Measurements from ENCODE around the gene SCGB1A1. TPM values are rescaled to one million over a fixed set of nuclear protein-coding genes. Genes with fewer than 3 reads are reported as not detected.
A peak's percentile ranks its signal among the peaks of the same experiment; 100 is the strongest.

Gene SCGB1A1
- total and polyA plus RNA-seq, 2 of the 13 experiments (the other 11 are each of a cell fraction or from before 2014, with no cell fraction given): not detected

DNA sequence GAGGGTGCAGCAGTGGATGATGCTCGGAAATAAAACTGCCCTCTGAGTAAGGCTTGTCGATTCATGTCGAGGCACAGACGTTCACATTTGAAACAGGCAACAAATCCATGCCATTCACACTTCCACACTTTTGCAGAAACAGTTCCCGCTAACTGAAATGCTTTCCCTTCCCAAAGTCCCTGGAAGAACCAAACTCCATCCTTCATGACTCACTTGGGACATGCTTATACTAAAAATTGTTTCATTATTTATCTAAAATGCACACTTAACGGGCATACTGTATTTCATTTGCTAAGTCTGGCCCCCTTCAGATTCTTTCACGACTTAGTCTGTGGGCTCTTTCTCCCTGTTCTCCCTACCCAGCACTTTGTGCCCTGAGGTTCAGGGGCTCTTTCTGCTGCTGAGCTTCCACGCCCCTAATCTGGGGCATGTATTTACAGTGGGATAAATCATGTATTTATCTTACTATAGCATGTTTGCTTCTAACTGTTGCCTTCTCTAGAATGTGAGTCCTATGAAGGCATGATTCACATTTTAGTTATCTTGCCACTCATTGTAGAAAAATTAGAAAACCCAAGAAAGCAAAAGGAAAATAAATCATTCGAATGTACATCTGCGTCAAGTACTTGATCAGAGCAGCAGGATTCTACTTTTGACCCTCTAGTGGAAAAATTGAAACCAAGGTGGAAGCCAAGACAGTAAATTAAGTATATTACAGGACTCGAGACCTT is 12.5 kb downstream of the SCGB1A1 start:
- DNase-seq (ENCODE audit: low spot score): no peak
- in situ Hi-C loops (cut with HindIII; ENCODE audit: extremely low pct_ligation_motif_present, low pct_unique_long_range_greater_than_20kb): no loop called here

DNA sequence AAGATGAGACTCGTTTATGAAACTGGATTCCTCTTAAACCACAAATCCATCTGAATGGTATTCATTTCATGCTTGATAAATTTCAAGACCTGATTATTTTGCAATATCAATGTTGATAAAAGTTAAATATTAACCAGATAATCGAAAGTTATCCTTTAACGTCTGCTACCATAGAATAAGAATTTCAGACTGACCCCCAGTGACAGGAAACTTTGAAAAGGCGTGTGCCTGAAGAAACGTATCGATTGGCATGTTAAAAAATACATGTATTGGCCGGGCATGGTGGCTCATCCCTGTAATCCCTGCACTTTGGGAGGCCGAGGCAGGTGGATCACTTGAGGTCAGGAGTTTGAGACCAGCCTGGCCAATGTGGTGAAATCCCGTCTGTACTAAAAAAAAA is 13.9 kb downstream of the SCGB1A1 start:
- Histone ChIP-seq H2AFZ (ENCODE audit: low read length) (no peak overlapping the region), H3K4me1 (ENCODE audit: insufficient read depth, low read length) (peaks cover 73% of the 10 kb centered on the region), H3K27ac (ENCODE audit: extremely low read length, insufficient read depth, low read length) (peak overlapping the region; percentile 23), H3K4me2 (ENCODE audit: low read depth, low read length) (peak overlapping the region; percentile 44; the same call in 1 of the 2 replicates), H3K9me3 (ENCODE audit: low read length) (no peaks in the 10 kb centered on the region), H3K79me2 (ENCODE audit: insufficient read depth, low read length) (no peaks in the 10 kb centered on the region), H3K9ac (ENCODE audit: insufficient read depth, low read depth, low read length) (no peak overlapping the region), H3K27me3 (ENCODE audit: control insufficient read depth in 1 of 2, insufficient read depth in 2 of 2, low read length in 2 of 2) (no peaks in the 10 kb centered on the region), H3K36me3 (replicated peaks in 1 of 2; ENCODE audit: control insufficient read depth in 1 of 2, insufficient read depth in 2 of 2, low read length in 2 of 2) (no peaks in the 10 kb centered on the region), H4K20me1 (ENCODE audit: insufficient read depth, low read length) (no peaks in the 10 kb centered on the region), H3K4me3 (replicated peaks in 1 of 3; ENCODE audit: insufficient read depth in 1 of 3, low read depth in 2 of 3, low read length in 3 of 3) (peak overlapping the region in 1 of 3 experiments; percentile 4; a peak in 2 of 6 replicates)
- FAIRE-seq: peak; percentile 26
- CTCF ChIA-PET (ENCODE audit: low intra/inter-chr PET ratio, low total read pairs): no interaction called here
- intact Hi-C loops (cut with micrococcal nuclease; ENCODE audit: unreplicated experiment) (loop anchor here (2.0 kb wide), 1 partner anchor 76 kb away; no protein-coding TSS in a partner anchor), in situ Hi-C loops (cut with HindIII; ENCODE audit: extremely low pct_ligation_motif_present, low pct_unique_long_range_greater_than_20kb) (no loop called here)
- DNase-seq (ENCODE audit: low spot score): peak; percentile 71
- peak; percentile 72 for ATAC-seq
- no TSS peak for BruUV-seq (replicated peaks)
- POLR2A ChIA-PET: interaction anchor here (0.6 to 1.5 kb wide), 2 partner anchors 114 to 119 kb away, joined by 3 to 5 read pairs; partner anchors contain the start of gene AHNAK
- WGBS (ENCODE audit: low lambda C conversion rate): 2% methylated on average over 9 of the region's 9 CpGs
- TF ChIP-seq ONECUT2 (CRISPR knock-in tag; IDR thresholded peaks at IDR 0.05) (peak; percentile 94), XBP1 (CRISPR knock-in tag; IDR thresholded peaks at IDR 0.05) (no peak), SMARCE1 (IDR thresholded peaks at IDR 0.05; ENCODE audit: borderline replicate concordance) (no peak), ZMYM3 (CRISPR knock-in tag; IDR thresholded peaks at IDR 0.05) (peak; percentile 70; the same call in 1 of the 2 replicates), ZNF598 (CRISPR knock-in tag; IDR thresholded peaks at IDR 0.05; ENCODE audit: borderline replicate concordance) (no peak), ZNF713 (CRISPR knock-in tag; IDR thresholded peaks at IDR 0.05) (no peak), ARNT (IDR thresholded peaks at IDR 0.05) (no peak), ZNF761 (CRISPR knock-in tag; conservative IDR thresholded peaks at IDR 0.05) (no peak), NFIC (IDR thresholded peaks at IDR 0.05; ENCODE audit: low read length) (0 out of 2 replicates have a peak, but pooled peaks have one; percentile 41), SP1 (IDR thresholded peaks at IDR 0.05) (no peak), SP1 (CRISPR knock-in tag; IDR thresholded peaks at IDR 0.05) (no peak), RCOR2 (CRISPR knock-in tag; IDR thresholded peaks at IDR 0.05) (peak; percentile 67; the same call in 1 of the 2 replicates), CAMTA2 (CRISPR knock-in tag; IDR thresholded peaks at IDR 0.05; ENCODE audit: borderline replicate concordance) (no peak), TEAD3 (CRISPR knock-in tag; optimal IDR thresholded peaks at IDR 0.05; ENCODE audit: borderline replicate concordance) (no peak)
- TF ChIP-seq, protein P1, sequence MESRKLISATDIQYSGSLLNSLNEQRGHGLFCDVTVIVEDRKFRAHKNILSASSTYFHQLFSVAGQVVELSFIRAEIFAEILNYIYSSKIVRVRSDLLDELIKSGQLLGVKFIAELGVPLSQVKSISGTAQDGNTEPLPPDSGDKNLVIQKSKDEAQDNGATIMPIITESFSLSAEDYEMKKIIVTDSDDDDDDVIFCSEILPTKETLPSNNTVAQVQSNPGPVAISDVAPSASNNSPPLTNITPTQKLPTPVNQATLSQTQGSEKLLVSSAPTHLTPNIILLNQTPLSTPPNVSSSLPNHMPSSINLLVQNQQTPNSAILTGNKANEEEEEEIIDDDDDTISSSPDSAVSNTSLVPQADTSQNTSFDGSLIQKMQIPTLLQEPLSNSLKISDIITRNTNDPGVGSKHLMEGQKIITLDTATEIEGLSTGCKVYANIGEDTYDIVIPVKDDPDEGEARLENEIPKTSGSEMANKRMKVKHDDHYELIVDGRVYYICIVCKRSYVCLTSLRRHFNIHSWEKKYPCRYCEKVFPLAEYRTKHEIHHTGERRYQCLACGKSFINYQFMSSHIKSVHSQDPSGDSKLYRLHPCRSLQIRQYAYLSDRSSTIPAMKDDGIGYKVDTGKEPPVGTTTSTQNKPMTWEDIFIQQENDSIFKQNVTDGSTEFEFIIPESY (CRISPR knock-in tag; IDR thresholded peaks at IDR 0.05): no peak
- TF ChIP-seq, protein P2, sequence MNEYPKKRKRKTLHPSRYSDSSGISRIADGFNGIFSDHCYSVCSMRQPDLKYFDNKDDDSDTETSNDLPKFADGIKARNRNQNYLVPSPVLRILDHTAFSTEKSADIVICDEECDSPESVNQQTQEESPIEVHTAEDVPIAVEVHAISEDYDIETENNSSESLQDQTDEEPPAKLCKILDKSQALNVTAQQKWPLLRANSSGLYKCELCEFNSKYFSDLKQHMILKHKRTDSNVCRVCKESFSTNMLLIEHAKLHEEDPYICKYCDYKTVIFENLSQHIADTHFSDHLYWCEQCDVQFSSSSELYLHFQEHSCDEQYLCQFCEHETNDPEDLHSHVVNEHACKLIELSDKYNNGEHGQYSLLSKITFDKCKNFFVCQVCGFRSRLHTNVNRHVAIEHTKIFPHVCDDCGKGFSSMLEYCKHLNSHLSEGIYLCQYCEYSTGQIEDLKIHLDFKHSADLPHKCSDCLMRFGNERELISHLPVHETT (CRISPR knock-in tag; conservative IDR thresholded peaks at IDR 0.05): no peak

More for the DNA sequence above, 12.5 kb downstream of the SCGB1A1 start:
- no peaks in the 10 kb centered on the region for H3K27me3 ChIP-seq (ENCODE audit: control insufficient read depth in 1 of 2, insufficient read depth in 2 of 2, low read length in 2 of 2)
- H3K9ac ChIP-seq (ENCODE audit: insufficient read depth, low read depth, low read length): no peak overlapping the region
- intact Hi-C loops (cut with micrococcal nuclease; ENCODE audit: unreplicated experiment): no loop called here
- H3K4me1 ChIP-seq (ENCODE audit: insufficient read depth, low read length): peaks cover 74% of the 10 kb centered on the region
- no peak overlapping the region for H2AFZ ChIP-seq (ENCODE audit: low read length)
- no peaks in the 10 kb centered on the region for H3K9me3 ChIP-seq (ENCODE audit: low read length)
- ChIA-PET POLR2A (interaction anchor here (1.5 kb wide), 1 partner anchor 116 kb away, joined by 5 read pairs; the partner anchor contains the start of gene AHNAK), CTCF (ENCODE audit: low intra/inter-chr PET ratio, low total read pairs) (no interaction called here)
- no peaks in the 10 kb centered on the region for H3K36me3 ChIP-seq (replicated peaks in 1 of 2; ENCODE audit: control insufficient read depth in 1 of 2, insufficient read depth in 2 of 2, low read length in 2 of 2)
- FAIRE-seq (no peak), ATAC-seq (no peak)
- H3K79me2 ChIP-seq (ENCODE audit: insufficient read depth, low read length): no peaks in the 10 kb centered on the region
- no TSS peak for BruUV-seq (replicated peaks)
- WGBS (ENCODE audit: low lambda C conversion rate): 42% methylated on average over 11 of the region's 11 CpGs
- H4K20me1 ChIP-seq (ENCODE audit: insufficient read depth, low read length): no peaks in the 10 kb centered on the region
- 0 out of 2 replicates have a peak overlapping the region, but pooled peaks have one; percentile 23 for H3K4me2 ChIP-seq (ENCODE audit: low read depth, low read length)
- no peak overlapping the region for H3K4me3 ChIP-seq (replicated peaks in 1 of 3; ENCODE audit: insufficient read depth in 1 of 3, low read depth in 2 of 3, low read length in 3 of 3)
- TF ChIP-seq NFKB2 (CRISPR knock-in tag; IDR thresholded peaks at IDR 0.05; ENCODE audit: borderline replicate concordance) (no peak), HNRNPH1 (optimal IDR thresholded peaks at IDR 0.05; ENCODE audit: low read depth, low read length) (no peak)
- H3K27ac ChIP-seq (ENCODE audit: extremely low read length, insufficient read depth, low read length): peak overlapping the region; percentile 30
